Subcutaneous adipose tissue (tissue), 4 donors: ENCODE measurements around the gene ELK4. TPM values are rescaled to one million over a fixed set of nuclear protein-coding genes. Genes with fewer than 3 reads are reported as not detected.

Source experiments
- CTCF ChIP-seq: fragments of 450-650 bp; IDR thresholded peaks from one replicate; pipeline ENCODE4 v1.5.1; 2016; ENCODE audit warnings: low read depth, mild to moderate bottlenecking, control low read depth, antibody characterized with exemption, moderate library complexity
- total RNA-seq, 4 donors: library from RNA; depleted of rRNA; stranded (reverse); fragments of >200 nt; gene quantifications; one replicate each; pipeline ENCODE4 v1.1.0, GENCODE V29; 2016

ELK4 gene
- total RNA-seq, 4 donors from 2014 or later: 25.8 to 42.2 (median 29.6) TPM

- no peak for TF ChIP-seq CTCF
These were observed 37.8 kb downstream of the ELK4 start for GRCh38 chr1:205593967-205594366.

- no peak for TF ChIP-seq CTCF
These were observed 38.3 kb downstream of the ELK4 start for GRCh38 chr1:205593532-205593931.

GRCh38 chr1:205592443-205593003 lies 39.3 kb downstream of the ELK4 start:
- TF ChIP-seq CTCF: no peak

GRCh38 chr1:205591522-205592351 lies 40.1 kb downstream of the ELK4 start:
- TF ChIP-seq CTCF: no peak

DNA sequence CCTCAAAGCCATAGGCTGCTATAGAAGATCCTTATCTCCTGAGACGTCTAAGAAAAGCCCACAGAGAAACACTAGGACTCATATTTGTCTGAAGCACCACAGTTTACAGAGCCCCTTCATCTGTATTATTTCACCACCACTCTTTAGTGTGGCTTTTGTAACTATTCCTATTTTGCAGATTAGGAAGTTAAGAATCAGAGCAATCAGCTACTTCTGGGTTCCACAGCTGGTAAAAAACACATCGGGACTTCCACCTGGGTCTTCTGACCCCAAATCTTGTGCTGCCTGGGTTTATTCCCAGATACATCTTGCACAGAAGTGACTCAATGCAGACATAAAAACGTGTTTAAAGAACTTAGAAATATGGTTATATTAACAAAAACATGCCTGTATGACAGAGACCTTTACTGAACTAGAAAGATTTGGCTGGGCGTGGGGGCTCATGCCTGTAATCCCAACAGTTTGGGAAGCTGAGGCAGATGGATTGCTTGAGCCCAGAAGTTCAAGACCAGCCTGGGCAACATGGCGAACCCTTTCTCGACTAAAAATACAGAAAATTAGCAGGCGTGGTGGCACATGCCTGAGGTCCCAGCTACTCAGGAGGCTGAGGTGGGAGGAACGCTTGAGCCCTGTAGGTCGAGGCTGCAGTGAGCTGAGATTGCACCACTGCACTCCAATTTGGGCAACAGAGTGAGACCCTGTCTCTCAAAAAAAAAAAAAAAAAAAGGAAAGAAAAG lies 40.9 kb downstream of the ELK4 start:
- TF ChIP-seq CTCF: no peak

- TF ChIP-seq CTCF: no peak
These were observed 41.4 kb downstream of the ELK4 start for GRCh38 chr1:205590457-205590768.
